Neutrophil (primary cell): ENCODE results near the gene ACP2.

Experiments
- H3K27ac ChIP-seq: fragments of 200-600 bp; sonication (generic); 2 replicates; pipeline ENCODE4 v1.5.1; 2016; ENCODE audit warnings: mild to moderate bottlenecking, moderate library complexity
- H3K27me3 ChIP-seq: fragments of 200-600 bp; sonication (generic); 2 replicates; pipeline ENCODE4 v1.6.0; 2016; ENCODE audit warnings: mild to moderate bottlenecking
- H3K36me3 ChIP-seq: fragments of 200-600 bp; sonication (generic); 2 replicates; pipeline ENCODE4 v1.5.1; 2017
- H3K4me1 ChIP-seq, 2 experiments: fragments of 200-600 bp in 1 of 2; sonication (generic) in 1 of 2; 1 replicate in 1 of 2; 2 replicates in 1 of 2; pipeline versions ENCODE4 v1.5.1 to v1.6.1; 2013 to 2016; ENCODE audit warnings: low read depth in 1 of 2, low read length in 1 of 2, mild to moderate bottlenecking in 1 of 2, moderate library complexity in 1 of 2; ENCODE audit not compliant: control insufficient read depth in 1 of 2, insufficient read depth in 1 of 2
- H3K4me3 ChIP-seq, 2 experiments: fragments of 200-600 bp in 1 of 2; sonication (generic) in 1 of 2; 1 replicate in 1 of 2; 2 replicates in 1 of 2; pipeline ENCODE4 v1.5.1; 2013 to 2016; ENCODE audit warnings: low read depth in 1 of 2, low read length in 1 of 2, mild to moderate bottlenecking in 1 of 2, moderate library complexity in 1 of 2
- H3K9me3 ChIP-seq: fragments of 200-600 bp; sonication (generic); 2 replicates; pipeline ENCODE4 v1.5.1; 2016
- TF ChIP-seq, protein P1 (sequence below): fragments of 200-600 bp; sonication (generic); IDR thresholded peaks from 2 replicates; pipeline ENCODE4 v1.5.1; 2016; ENCODE audit warnings: antibody characterized with exemption

ACP2 gene, protein sequence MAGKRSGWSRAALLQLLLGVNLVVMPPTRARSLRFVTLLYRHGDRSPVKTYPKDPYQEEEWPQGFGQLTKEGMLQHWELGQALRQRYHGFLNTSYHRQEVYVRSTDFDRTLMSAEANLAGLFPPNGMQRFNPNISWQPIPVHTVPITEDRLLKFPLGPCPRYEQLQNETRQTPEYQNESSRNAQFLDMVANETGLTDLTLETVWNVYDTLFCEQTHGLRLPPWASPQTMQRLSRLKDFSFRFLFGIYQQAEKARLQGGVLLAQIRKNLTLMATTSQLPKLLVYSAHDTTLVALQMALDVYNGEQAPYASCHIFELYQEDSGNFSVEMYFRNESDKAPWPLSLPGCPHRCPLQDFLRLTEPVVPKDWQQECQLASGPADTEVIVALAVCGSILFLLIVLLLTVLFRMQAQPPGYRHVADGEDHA

DNA sequence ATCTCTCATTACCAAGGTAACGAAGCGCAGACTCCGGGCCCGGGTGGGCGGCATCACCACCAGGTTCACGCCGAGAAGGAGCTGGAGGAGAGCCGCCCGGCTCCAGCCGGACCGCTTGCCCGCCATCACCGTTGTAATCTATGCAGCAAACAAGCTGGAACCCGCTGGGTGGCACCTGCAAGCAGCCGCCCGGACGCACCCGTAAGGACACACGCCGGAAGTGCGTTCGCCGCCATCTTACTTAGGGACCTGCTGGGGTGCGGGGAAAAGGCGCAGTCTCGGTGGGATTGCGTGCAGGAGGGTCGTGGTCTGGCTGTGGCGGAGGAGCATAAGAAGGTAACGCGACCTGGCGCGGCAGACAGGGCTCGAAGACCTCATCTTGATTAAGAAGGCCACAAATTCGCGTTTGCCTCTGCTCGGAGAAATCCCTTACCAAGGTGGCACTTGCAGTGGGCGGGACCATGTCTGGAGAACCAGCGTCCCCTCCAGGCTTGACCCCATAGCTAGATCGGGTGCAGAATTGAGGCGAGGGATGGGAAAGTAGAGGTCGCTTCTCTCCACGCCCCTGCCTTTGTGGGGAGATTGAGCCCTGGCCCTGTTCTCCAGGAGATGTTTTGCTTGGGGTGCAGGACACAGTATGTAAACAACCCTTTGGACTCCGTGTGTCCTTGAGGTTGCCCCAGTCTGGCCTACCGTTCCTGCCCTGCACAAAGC is at the start of gene ACP2:
ACP2 (minus strand) TSS at position 151 of the 714 bp plus-strand sequence; CDS start at position 126, 25 bp downstream.
- TF ChIP-seq, protein P1, sequence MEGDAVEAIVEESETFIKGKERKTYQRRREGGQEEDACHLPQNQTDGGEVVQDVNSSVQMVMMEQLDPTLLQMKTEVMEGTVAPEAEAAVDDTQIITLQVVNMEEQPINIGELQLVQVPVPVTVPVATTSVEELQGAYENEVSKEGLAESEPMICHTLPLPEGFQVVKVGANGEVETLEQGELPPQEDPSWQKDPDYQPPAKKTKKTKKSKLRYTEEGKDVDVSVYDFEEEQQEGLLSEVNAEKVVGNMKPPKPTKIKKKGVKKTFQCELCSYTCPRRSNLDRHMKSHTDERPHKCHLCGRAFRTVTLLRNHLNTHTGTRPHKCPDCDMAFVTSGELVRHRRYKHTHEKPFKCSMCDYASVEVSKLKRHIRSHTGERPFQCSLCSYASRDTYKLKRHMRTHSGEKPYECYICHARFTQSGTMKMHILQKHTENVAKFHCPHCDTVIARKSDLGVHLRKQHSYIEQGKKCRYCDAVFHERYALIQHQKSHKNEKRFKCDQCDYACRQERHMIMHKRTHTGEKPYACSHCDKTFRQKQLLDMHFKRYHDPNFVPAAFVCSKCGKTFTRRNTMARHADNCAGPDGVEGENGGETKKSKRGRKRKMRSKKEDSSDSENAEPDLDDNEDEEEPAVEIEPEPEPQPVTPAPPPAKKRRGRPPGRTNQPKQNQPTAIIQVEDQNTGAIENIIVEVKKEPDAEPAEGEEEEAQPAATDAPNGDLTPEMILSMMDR: peak; percentile 45
- H3K4me3 ChIP-seq: peak within 1 kb of the TSS; percentile 87 to 97
- H3K4me1 ChIP-seq: peaks cover 15 to 19% of the 10 kb centered on the region in 2 experiments
- H3K27ac ChIP-seq: peak within 1 kb of the TSS; percentile 83
- no peaks in the 10 kb centered on the region for H3K27me3 ChIP-seq
- peaks cover 22% of the 10 kb centered on the region for H3K36me3 ChIP-seq
- H3K9me3 ChIP-seq: no peaks in the 10 kb centered on the region

DNA sequence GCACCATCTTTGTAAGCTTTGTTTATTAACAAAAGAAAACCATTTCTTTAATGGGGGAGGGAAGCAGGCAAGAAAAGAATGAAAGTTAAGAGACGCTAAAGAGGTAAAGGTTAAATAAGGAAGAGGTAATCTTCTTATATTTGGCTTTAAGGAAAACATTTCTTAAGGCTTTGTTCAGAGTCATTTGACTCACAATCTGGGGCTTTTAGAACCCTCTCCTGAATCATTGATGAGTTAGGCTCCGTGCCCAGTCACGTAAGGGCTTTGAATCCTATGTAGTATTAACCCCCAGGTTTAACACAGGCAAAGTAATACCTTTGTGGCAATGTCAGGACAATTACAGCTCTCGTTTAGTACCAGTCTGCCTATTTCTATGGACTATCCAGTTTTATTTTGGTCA is 47.4 kb upstream of the ACP2 start:
- TF ChIP-seq, protein P1: no peak
- H3K36me3 ChIP-seq: peaks cover 75% of the 10 kb centered on the region
- H3K4me3 ChIP-seq: no peak overlapping the region
- no peaks in the 10 kb centered on the region for H3K9me3 ChIP-seq
- H3K4me1 ChIP-seq: no peaks in the 10 kb centered on the region
- H3K27ac ChIP-seq: no peak overlapping the region
- no peaks in the 10 kb centered on the region for H3K27me3 ChIP-seq

DNA sequence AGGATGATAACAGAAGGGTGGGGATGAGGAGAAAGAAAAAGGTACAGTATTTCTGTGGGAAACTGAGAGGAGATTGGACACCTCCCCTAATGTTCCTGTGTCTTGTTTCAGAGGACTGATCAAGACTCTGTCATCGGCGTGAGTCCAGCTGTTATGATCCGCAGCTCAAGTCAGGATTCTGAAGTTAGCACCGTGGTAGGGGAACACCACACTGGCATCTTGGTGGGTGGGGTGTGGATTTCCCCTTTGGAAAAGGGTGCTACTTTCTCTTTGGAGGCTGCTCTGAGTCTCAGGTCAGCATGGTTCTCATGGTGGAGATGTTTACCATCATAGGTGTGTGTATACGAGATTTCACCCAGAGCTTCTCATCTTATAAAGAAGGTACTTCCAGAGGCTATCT is 46.8 kb upstream of the ACP2 start:
- Histone ChIP-seq H3K36me3 (peaks cover 79% of the 10 kb centered on the region), H3K4me3 (no peak overlapping the region), H3K9me3 (no peaks in the 10 kb centered on the region), H3K27ac (no peak overlapping the region), H3K27me3 (no peaks in the 10 kb centered on the region), H3K4me1 (no peaks in the 10 kb centered on the region)
- TF ChIP-seq, protein P1: no peak

DNA sequence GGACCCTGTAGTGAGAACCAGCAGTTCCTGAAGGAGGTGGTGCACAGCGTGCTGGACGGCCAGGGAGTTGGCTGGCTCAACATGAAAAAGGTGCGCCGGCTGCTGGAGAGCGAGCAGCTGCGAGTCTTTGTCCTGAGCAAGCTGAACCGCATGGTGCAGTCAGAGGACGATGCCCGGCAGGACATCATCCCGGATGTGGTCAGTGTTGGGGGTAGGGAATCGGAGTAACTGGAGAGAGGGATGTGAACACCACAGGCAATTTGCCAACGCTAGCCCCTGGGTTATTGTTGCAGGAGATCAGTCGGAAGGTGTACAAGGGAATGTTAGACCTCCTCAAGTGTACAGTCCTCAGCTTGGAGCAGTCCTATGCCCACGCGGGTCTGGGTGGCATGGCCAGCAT is 41.2 kb upstream of the ACP2 start:
- no peaks in the 10 kb centered on the region for H3K9me3 ChIP-seq
- TF ChIP-seq, protein P1: no peak
- H3K36me3 ChIP-seq: peaks cover 97% of the 10 kb centered on the region
- no peak overlapping the region for H3K4me3 ChIP-seq
- no peaks in the 10 kb centered on the region for H3K4me1 ChIP-seq
- no peak overlapping the region for H3K27ac ChIP-seq
- no peaks in the 10 kb centered on the region for H3K27me3 ChIP-seq

DNA sequence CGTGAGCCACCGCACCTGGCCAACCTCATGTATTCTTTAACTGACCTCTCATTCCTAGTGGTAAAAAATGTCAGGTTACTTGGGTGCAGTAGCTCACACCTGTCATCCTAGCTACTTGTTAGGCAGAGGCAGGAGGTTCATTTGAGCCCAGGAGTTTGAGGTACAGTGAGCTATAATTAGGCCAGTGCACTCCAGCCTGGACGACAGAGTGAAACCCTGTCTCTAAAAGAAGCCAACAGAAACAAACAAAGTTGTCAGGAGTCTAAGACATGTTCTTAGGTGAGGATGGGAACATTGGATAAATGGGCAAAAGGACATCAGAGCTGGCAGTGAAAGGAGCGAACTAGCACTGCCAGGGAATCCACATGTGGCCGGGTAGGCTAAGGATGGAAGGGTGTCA is 39.5 kb upstream of the ACP2 start:
- Histone ChIP-seq H3K27me3 (no peaks in the 10 kb centered on the region), H3K27ac (no peak overlapping the region), H3K4me3 (no peak overlapping the region), H3K4me1 (no peaks in the 10 kb centered on the region), H3K36me3 (peaks cover 99% of the 10 kb centered on the region), H3K9me3 (no peaks in the 10 kb centered on the region)
- TF ChIP-seq, protein P1: no peak
